ENCODE measurements around the gene DRAM1.
"Not testable (repeated sequence)": the region's sequence is repeated elsewhere in the genome, so short reads cannot be mapped to it uniquely, and the experiment has no call there.

Gene DRAM1

GRCh38 chr12:101859664-101860607 lies 17.4 kb upstream of the DRAM1 start:
- DNase-seq (ENCODE audit: low read depth), result peak; percentile 66

GRCh38 chr12:101861688-101862087 lies 15.7 kb upstream of the DRAM1 start:
- not testable (repeated sequence) for DNase-seq (ENCODE audit: low read depth)

- DNase-seq (ENCODE audit: low read depth), result peak; percentile 79
Observed at GRCh38 chr12:101862245-101862644, 15.1 kb upstream of the DRAM1 start.

GRCh38 chr12:101863981-101864380 lies 13.4 kb upstream of the DRAM1 start:
- peak; percentile 49 for DNase-seq (ENCODE audit: low read depth)

- no peak for DNase-seq (ENCODE audit: low read depth)
Observed at GRCh38 chr12:101866615-101867373, 10.6 kb upstream of the DRAM1 start.

- not testable (repeated sequence) for DNase-seq (ENCODE audit: low read depth)
Observed at GRCh38 chr12:101867619-101868018, 9.8 kb upstream of the DRAM1 start.

GRCh38 chr12:101870925-101871324 lies 6.5 kb upstream of the DRAM1 start:
- DNase-seq (ENCODE audit: low read depth), result no peak

- no peak for DNase-seq (ENCODE audit: low read depth)
Observed at GRCh38 chr12:101875162-101875561, 2.2 kb upstream of the DRAM1 start.

GRCh38 chr12:101876322-101876860 lies 989 bp upstream of the DRAM1 start:
- DNase-seq (ENCODE audit: low read depth), result peak; percentile 35

- DNase-seq (ENCODE audit: low read depth), result peak; percentile 52
Observed at GRCh38 chr12:101877806-101878242, 444 bp downstream of the DRAM1 start.

GRCh38 chr12:101878243-101878821 lies 952 bp downstream of the DRAM1 start:
- peak; percentile 40 for DNase-seq (ENCODE audit: low read depth)

- DNase-seq (ENCODE audit: low read depth), result no peak
Observed at GRCh38 chr12:101880769-101881168, 3.4 kb downstream of the DRAM1 start.

GRCh38 chr12:101881228-101881627 lies 3.8 kb downstream of the DRAM1 start:
- DNase-seq (ENCODE audit: low read depth), result no peak

- no peak for DNase-seq (ENCODE audit: low read depth)
Observed at GRCh38 chr12:101884174-101884573, 6.8 kb downstream of the DRAM1 start.

GRCh38 chr12:101884781-101885340 lies 7.5 kb downstream of the DRAM1 start:
- not testable (repeated sequence) for DNase-seq (ENCODE audit: low read depth)

GRCh38 chr12:101885912-101886561 lies 8.7 kb downstream of the DRAM1 start:
- DNase-seq (ENCODE audit: low read depth), result no peak

- DNase-seq (ENCODE audit: low read depth), result no peak
Observed at GRCh38 chr12:101889211-101889752, 11.9 kb downstream of the DRAM1 start.

GRCh38 chr12:101891462-101891971 lies 14.1 kb downstream of the DRAM1 start:
- DNase-seq (ENCODE audit: low read depth), result peak; percentile 96

- DNase-seq (ENCODE audit: low read depth), result no peak
Observed at GRCh38 chr12:101892794-101893193, 15.4 kb downstream of the DRAM1 start.

- no peak for DNase-seq (ENCODE audit: low read depth)
Observed at GRCh38 chr12:101901777-101902176, 24.4 kb downstream of the DRAM1 start.

- DNase-seq (ENCODE audit: low read depth), result no peak
Observed at GRCh38 chr12:101902641-101903040, 25.3 kb downstream of the DRAM1 start.

Data from EH (cell line).